ENCODE measurements around the gene SLC12A7.

GRCh38 chr5:1139331-1140170, 27.7 kb upstream of the SLC12A7 start:
- no peak for TF ChIP-seq CTCF (IDR thresholded peaks at IDR 0.05)
- no peak for TF ChIP-seq POLR2AphosphoS5 (IDR thresholded peaks at IDR 0.05)
